HG03342 (cell line): ENCODE results near the gene HELQ.
"Not testable (repeated sequence)": the region's sequence is repeated elsewhere in the genome, so short reads cannot be mapped to it uniquely, and the experiment has no call there.

ENCODE experiments used
- ATAC-seq: cut with Tn5 transposase; IDR thresholded peaks from one replicate; pipeline ENCODE4 v1.9.1; 2021; ENCODE audit warnings: mild to moderate bottlenecking, moderate library complexity; ENCODE audit not compliant: unreplicated experiment

HELQ gene

GRCh38 chr4:83436680-83437079, 18.9 kb downstream of the HELQ start:
- no peak for ATAC-seq

GRCh38 chr4:83431200-83431599, 24.4 kb downstream of the HELQ start:
- no peak for ATAC-seq

- ATAC-seq, result no peak
These were observed 37.4 kb downstream of the HELQ start for GRCh38 chr4:83418211-83418610.

- ATAC-seq, result no peak
These were observed 38.1 kb downstream of the HELQ start for GRCh38 chr4:83417566-83417965.

- ATAC-seq, result no peak
These were observed 41.9 kb downstream of the HELQ start for GRCh38 chr4:83413676-83414075.

GRCh38 chr4:83408908-83409307, 46.7 kb downstream of the HELQ start:
- no peak for ATAC-seq

- no peak for ATAC-seq
These were observed 49.5 kb downstream of the HELQ start for GRCh38 chr4:83405844-83406816.

GRCh38 chr4:83398158-83398557, 57.5 kb downstream of the HELQ start:
- ATAC-seq, result not testable (repeated sequence)

- no peak for ATAC-seq
These were observed 61.7 kb downstream of the HELQ start for GRCh38 chr4:83393908-83394307.

- no peak for ATAC-seq
These were observed 63.1 kb downstream of the HELQ start for GRCh38 chr4:83392562-83392961.

GRCh38 chr4:83390944-83391343, 64.7 kb downstream of the HELQ start:
- ATAC-seq, result no peak

- no peak for ATAC-seq
These were observed 65.7 kb downstream of the HELQ start for GRCh38 chr4:83389756-83390505.

- ATAC-seq, result no peak
These were observed 66.4 kb downstream of the HELQ start for GRCh38 chr4:83389037-83389720.

- ATAC-seq, result no peak
These were observed 67.3 kb downstream of the HELQ start for GRCh38 chr4:83388313-83388676.

- no peak for ATAC-seq
These were observed 67.9 kb downstream of the HELQ start for GRCh38 chr4:83387476-83388312.

- no peak for ATAC-seq
These were observed 68.6 kb downstream of the HELQ start for GRCh38 chr4:83387012-83387411.

- ATAC-seq, result no peak
These were observed 72.8 kb downstream of the HELQ start for GRCh38 chr4:83382850-83383249.

- ATAC-seq, result no peak
These were observed 74.5 kb downstream of the HELQ start for GRCh38 chr4:83381173-83381572.

- no peak for ATAC-seq
These were observed 77.2 kb downstream of the HELQ start for GRCh38 chr4:83378419-83378818.

GRCh38 chr4:83372931-83373330, 82.7 kb downstream of the HELQ start:
- no peak for ATAC-seq

GRCh38 chr4:83371936-83372335, 83.7 kb downstream of the HELQ start:
- no peak for ATAC-seq
